Measurements from ENCODE around the gene RPP25. TPM values are rescaled to one million over a fixed set of nuclear protein-coding genes. Genes with fewer than 3 reads are reported as not detected.

RPP25 gene
- total and polyA plus RNA-seq, 11 donors = 1.1 to 5.8 (median 2.1) TPM

GRCh38 chr15:74955017-74955416 lies 1.6 kb downstream of the RPP25 start:
- peak overlapping the region in 6 of 12 donors; percentile 6 to 82 (median 36) for H3K27ac ChIP-seq
- peak overlapping the region in 9 of 12 donors; percentile 55 to 73 (median 62) for H3K4me3 ChIP-seq
- no peaks in the 10 kb centered on the region for H3K36me3 ChIP-seq
- DNase-seq (no peak), ATAC-seq (no peak)
- WGBS, 4 donors = 67 to 87% (median 76%) methylated on average over 8 of the region's 8 CpGs
- TF ChIP-seq CTCF (IDR thresholded peaks at IDR 0.05) = no peak
- no peak for TF ChIP-seq POLR2A (IDR thresholded peaks at IDR 0.05)
- intact Hi-C loops (cut with DNase I) = loop anchor here in 4 of 10 donors (10.0 kb wide), 2 partner anchors 250 to 320 kb away; partner anchors contain the start of gene C15orf39 (in 3 of the 4)
- H3K4me1 ChIP-seq = peaks cover 0 to 61% (median 38%) of the 10 kb centered on the region in 12 donors
- H3K27me3 ChIP-seq = peaks cover 0 to 27% (median 10%) of the 10 kb centered on the region in 9 donors
- H3K9me3 ChIP-seq = no peaks in the 10 kb centered on the region

- TF ChIP-seq POLR2A (IDR thresholded peaks at IDR 0.05) (no peak), CTCF (IDR thresholded peaks at IDR 0.05) (no peak)
- peaks cover 0 to 24% (median 8%) of the 10 kb centered on the region in 9 donors for H3K27me3 ChIP-seq
- no peaks in the 10 kb centered on the region for H3K36me3 ChIP-seq
- ATAC-seq (peak in 3 of 4 donors; percentile 9 to 18 (median 10)), DNase-seq (peak in 2 of 5 donors; percentile 59 to 69)
- intact Hi-C loops (cut with DNase I) = loop anchor here in 8 of 10 donors (5.0 to 10.0 kb wide), 6 partner anchors 112 to 322 kb away; partner anchors contain the start of genes C15orf39 (in 3 of the 8) and ULK3 (in 1 of the 8)
- peak overlapping the region in 9 of 12 donors; percentile 55 to 73 (median 62) for H3K4me3 ChIP-seq
- no peaks in the 10 kb centered on the region for H3K9me3 ChIP-seq
- peaks cover 0 to 56% (median 38%) of the 10 kb centered on the region in 12 donors for H3K4me1 ChIP-seq
- H3K27ac ChIP-seq = peak overlapping the region in 5 of 12 donors; percentile 6 to 82 (median 39)
Measured at GRCh38 chr15:74954515-74954914, 2.1 kb downstream of the RPP25 start.

- ATAC-seq = no peak
- Histone ChIP-seq H3K36me3 (no peaks in the 10 kb centered on the region), H3K9me3 (no peaks in the 10 kb centered on the region), H3K4me3 (no peak overlapping the region), H3K27me3 (no peaks in the 10 kb centered on the region), H3K4me1 (peaks cover 0 to 26% (median 15%) of the 10 kb centered on the region in 12 donors), H3K27ac (no peak overlapping the region)
- intact Hi-C loops (cut with DNase I) = loop anchor here in 9 of 10 donors (2.0 to 10.0 kb wide), 7 partner anchors 109 to 319 kb away; partner anchors contain the start of genes C15orf39 (in 3 of the 9) and ULK3 (in 1 of the 9)
- TF ChIP-seq POLR2A (IDR thresholded peaks at IDR 0.05) (no peak), CTCF (IDR thresholded peaks at IDR 0.05) (no peak)
- WGBS, 4 donors = 64 to 75% (median 70%) methylated on average over 3 of the region's 3 CpGs
- DNase-seq = no peak
Measured at GRCh38 chr15:74951006-74951405, 5.6 kb downstream of the RPP25 start.

- DNase-seq (peak in 4 of 5 donors; percentile 55 to 70 (median 56)), ATAC-seq (peak in 3 of 4 donors; percentile 68 to 83 (median 77))
- Histone ChIP-seq H3K27me3 (no peaks in the 10 kb centered on the region), H3K27ac (no peak overlapping the region), H3K4me1 (peaks cover 0 to 19% (median 8%) of the 10 kb centered on the region in 12 donors), H3K4me3 (no peak overlapping the region), H3K36me3 (no peaks in the 10 kb centered on the region), H3K9me3 (no peaks in the 10 kb centered on the region)
- 48 to 49% (median 49%) methylated on average over 7 of the region's 7 CpGs for WGBS, 4 donors
- intact Hi-C loops (cut with DNase I) = loop anchor here (1.0 to 10.0 kb wide), 8 partner anchors 108 to 318 kb away; partner anchors contain the start of genes C15orf39 (in 3 of the 10) and ULK3 (in 1 of the 10)
- no peak for TF ChIP-seq POLR2A (IDR thresholded peaks at IDR 0.05)
- peak; percentile 92 to 98 (median 95) for TF ChIP-seq CTCF (IDR thresholded peaks at IDR 0.05)
Measured at GRCh38 chr15:74950078-74950908, 6.3 kb downstream of the RPP25 start.

All from heart left ventricle (tissue), 16 donors.